GM12801 (cell line): ENCODE measurements around the gene OTOR.

Experiments
- CTCF ChIP-seq: IDR thresholded peaks from one replicate; pipeline ENCODE4 v1.5.1; 2011; ENCODE audit warnings: control low read depth; ENCODE audit not compliant: insufficient read length; ENCODE audit errors: extremely low read depth

The OTOR gene

GRCh38 chr20:16764560-16764959 is 16.4 kb downstream of the OTOR start:
- TF ChIP-seq CTCF: no peak

GRCh38 chr20:16771213-16771612 is 23.1 kb downstream of the OTOR start:
- no peak for TF ChIP-seq CTCF

GRCh38 chr20:16775961-16776360 is 27.8 kb downstream of the OTOR start:
- TF ChIP-seq CTCF: no peak

GRCh38 chr20:16777126-16777525 is 29.0 kb downstream of the OTOR start:
- TF ChIP-seq CTCF: no peak

GRCh38 chr20:16778159-16778558 is 30.0 kb downstream of the OTOR start:
- TF ChIP-seq CTCF: no peak

GRCh38 chr20:16781496-16781895 is 33.3 kb downstream of the OTOR start:
- TF ChIP-seq CTCF: no peak

GRCh38 chr20:16785226-16785625 is 37.1 kb downstream of the OTOR start:
- TF ChIP-seq CTCF: no peak
